GM12878 (cell line): ENCODE data around the gene SLC38A8. TPM values are rescaled to one million over a fixed set of nuclear protein-coding genes. Genes with fewer than 3 reads are reported as not detected.

ENCODE experiments used
- ATAC-seq: fragments of 200-7000 bp; cut with Tn5 transposase; 3 replicates; pipeline ENCODE4 v1.9.1; 2020; ENCODE audit warnings: mild to moderate bottlenecking, moderate library complexity
- BruUV-seq: library from RNA; stranded (reverse); fragments of 400-500 nt; replicated peaks from 2 replicates; lab custom pipeline; 2021; lab: Mats Ljungman, UMichigan
- CTCF ChIA-PET: fragments of 300-600 bp; sonication (Branson Sonifier 250); formaldehyde crosslinking; extraction: SDS; loops from one replicate; lab custom pipeline; 2021; ENCODE audit warnings: inconsistent platforms; lab: Yijun Ruan, JAX
- POLR2A ChIA-PET: fragments of 350-600 bp; formaldehyde crosslinking; extraction: SDS; loops from one replicate; lab custom pipeline; 2021; ENCODE audit warnings: inconsistent platforms; lab: Charles Lee
- RAD21 ChIA-PET: fragments of 300-600 bp; sonication (Branson Sonifier 250); formaldehyde crosslinking; loops from one replicate; lab custom pipeline; 2023; ENCODE audit warnings: antibody characterized with exemption; ENCODE audit not compliant: unreplicated experiment; lab: Charles Lee
- SMC1A ChIA-PET: fragments of 300-600 bp; sonication (Branson Sonifier 250); formaldehyde crosslinking; loops from one replicate; lab custom pipeline; 2023; ENCODE audit not compliant: unreplicated experiment, uncharacterized antibody; lab: Charles Lee
- DNase-seq: peaks from one replicate; pipeline ENCODE4 v3.0.0-alpha.2; 2011; ENCODE audit warnings: low read depth, low spot score
- FAIRE-seq: peaks from 3 replicates; lab custom pipeline; 2011; peaks lifted over from hg19 to GRCh38; lab: Jason Lieb, UNC
- H2AFZ ChIP-seq: 2 replicates; pipeline ENCODE4 v1.6.0; 2011; ENCODE audit warnings: low read depth, low read length, control low read depth; ENCODE audit not compliant: control insufficient read depth
- H3K27ac ChIP-seq: 2 replicates; pipeline ENCODE4 v1.5.1; 2011; ENCODE audit warnings: control low read depth; ENCODE audit not compliant: control insufficient read depth, insufficient read depth
- H3K27me3 ChIP-seq, 2 experiments: replicated peaks in 1 of 2; 2 replicates each; pipeline versions ENCODE4 v1.6.0 to v1.6.1; 2011; ENCODE audit warnings: low read length in 1 of 2; ENCODE audit not compliant: control insufficient read depth in 2 of 2, insufficient read depth in 2 of 2
- H3K36me3 ChIP-seq, 2 experiments: 2 replicates each; pipeline ENCODE4 v1.5.1; 2011; ENCODE audit warnings: low read length in 1 of 2; ENCODE audit not compliant: control insufficient read depth in 2 of 2, insufficient read depth in 2 of 2
- H3K4me1 ChIP-seq: 2 replicates; pipeline ENCODE4 v1.6.1; 2011; ENCODE audit warnings: mild to moderate bottlenecking, low read length, moderate library complexity, mixed read lengths; ENCODE audit not compliant: control insufficient read depth, insufficient read depth
- H3K4me2 ChIP-seq: 2 replicates; pipeline ENCODE4 v1.6.0; 2011; ENCODE audit warnings: control low read depth; ENCODE audit not compliant: control insufficient read depth, insufficient read depth
- H3K4me3 ChIP-seq: fragments of 200-600 bp; sonication (generic); 2 replicates; pipeline ENCODE4 v1.5.1; 2016
- H3K79me2 ChIP-seq: 2 replicates; pipeline ENCODE4 v1.6.0; 2011; ENCODE audit warnings: low read length; ENCODE audit not compliant: control insufficient read depth, insufficient read depth
- H3K9ac ChIP-seq: 2 replicates; pipeline ENCODE4 v1.8.0; 2011; ENCODE audit warnings: low read length, control low read depth, mixed read lengths; ENCODE audit not compliant: control insufficient read depth, insufficient read depth
- H3K9me3 ChIP-seq: replicated peaks from 3 replicates; pipeline ENCODE4 v1.5.1; 2011; ENCODE audit warnings: mild to moderate bottlenecking, low read length; ENCODE audit not compliant: control insufficient read depth, insufficient read depth
- H4K20me1 ChIP-seq: 2 replicates; pipeline ENCODE4 v1.6.0; 2011; ENCODE audit not compliant: control insufficient read depth, insufficient read depth
- ATF7 ChIP-seq: fragments of 450-650 bp; IDR thresholded peaks from 2 replicates; pipeline ENCODE4 v1.6.1; 2016; ENCODE audit warnings: low read depth, mild to moderate bottlenecking
- BRCA1 ChIP-seq: IDR thresholded peaks from 2 replicates; pipeline ENCODE4 v1.6.1; 2011; ENCODE audit warnings: low read depth, low read length, improper control_type of control experiment
- CREM ChIP-seq: IDR thresholded peaks from 2 replicates; pipeline ENCODE4 v1.6.1; 2014; ENCODE audit warnings: antibody characterized with exemption, low read depth
- MEF2A ChIP-seq: IDR thresholded peaks from 2 replicates; pipeline ENCODE4 v1.6.1; 2011; ENCODE audit warnings: low read depth, mild to moderate bottlenecking, low read length, moderate library complexity; ENCODE audit not compliant: insufficient read depth
- MYB ChIP-seq: fragments of 150-350 bp; IDR thresholded peaks from 2 replicates; pipeline ENCODE4 v1.6.1; 2014; ENCODE audit warnings: mild to moderate bottlenecking, low read depth, low read length, borderline replicate concordance
- NBN ChIP-seq: fragments of 450-650 bp; IDR thresholded peaks from 2 replicates; pipeline ENCODE4 v1.6.1; 2016
- PAX5 ChIP-seq: IDR thresholded peaks from 2 replicates; pipeline ENCODE4 v1.6.1; 2011; ENCODE audit warnings: low read depth, low read length, borderline replicate concordance
- RELA ChIP-seq: fragments of 450-650 bp; IDR thresholded peaks from 2 replicates; pipeline ENCODE4 v1.8.0; 2014; ENCODE audit warnings: borderline replicate concordance; ENCODE audit not compliant: partially characterized antibody
- SREBF1 ChIP-seq: IDR thresholded peaks from 2 replicates; pipeline ENCODE4 v1.6.1; 2012; ENCODE audit warnings: mild to moderate bottlenecking, low read length
- WGBS: methylation state at CpG from one replicate; pipeline ENCODE4 v1.1.6; 2016; ENCODE audit warnings: low lambda C conversion rate; ENCODE audit not compliant: insufficient replicate concordance, insufficient coverage; ENCODE audit errors: missing lambda C conversion rate; 5-methylcytosine and 5-hydroxymethylcytosine counted together
- in situ Hi-C: fragments of 300-500 bp; cut with MboI; formaldehyde crosslinking; loops from 9 replicates; pipeline ENCODE4 v1.14.3; 2018; ENCODE audit warnings: mixed read lengths
- intact Hi-C: fragments of 100-400 bp; cut with micrococcal nuclease; formaldehyde crosslinking; loops from one replicate; pipeline ENCODE4 v1.14.2; 2022; ENCODE audit not compliant: unreplicated experiment
- polyA plus RNA-seq, 11 experiments: library from polyadenylated mRNA; depleted of rRNA in 4 of 11; unstranded in 6 of 11; stranded (reverse) in 5 of 11; fragments of >200 nt; fragmentation: Nextera tagmentation in 4 of 11; fragmentation: Illumina TruSeq in 1 of 11; extraction: Ambion mirVana in 4 of 11; extraction: Trizol in 1 of 11; gene quantifications; 1 replicate in 1 of 11; 2 replicates in 10 of 11; pipeline versions ENCODE4 v1.2.1 to v1.2.3, GENCODE V29; 2011 to 2016; ENCODE audit warnings: inconsistent platforms in 2 of 11, missing spikeins in 2 of 11, low read depth in 1 of 11
- total RNA-seq, 4 experiments: library from RNA; depleted of rRNA in 3 of 4; stranded (reverse); fragments of >200 nt in 3 of 4; fragmentation: Illumina TruSeq in 1 of 4; extraction: Trizol in 1 of 4; gene quantifications; 2 replicates each; pipeline versions ENCODE4 v1.2.1 to v1.2.3, GENCODE V29; 2013 to 2021
- TF ChIP-seq, protein P1 (sequence below): IDR thresholded peaks from 2 replicates; pipeline ENCODE4 v1.6.1; 2012; ENCODE audit warnings: low read depth, low read length, improper control_type of control experiment
- TF ChIP-seq, protein P2 (sequence below): fragments of 450-650 bp; formaldehyde crosslinking; IDR thresholded peaks from 2 replicates; pipeline ENCODE4 v1.4.0; 2022; ENCODE audit warnings: mild to moderate bottlenecking, moderate library complexity

The SLC38A8 gene
- total and polyA plus RNA-seq, 10 of the 15 experiments (the other 5 are each of a cell fraction or from before 2014, with no cell fraction given): not detected

DNA sequence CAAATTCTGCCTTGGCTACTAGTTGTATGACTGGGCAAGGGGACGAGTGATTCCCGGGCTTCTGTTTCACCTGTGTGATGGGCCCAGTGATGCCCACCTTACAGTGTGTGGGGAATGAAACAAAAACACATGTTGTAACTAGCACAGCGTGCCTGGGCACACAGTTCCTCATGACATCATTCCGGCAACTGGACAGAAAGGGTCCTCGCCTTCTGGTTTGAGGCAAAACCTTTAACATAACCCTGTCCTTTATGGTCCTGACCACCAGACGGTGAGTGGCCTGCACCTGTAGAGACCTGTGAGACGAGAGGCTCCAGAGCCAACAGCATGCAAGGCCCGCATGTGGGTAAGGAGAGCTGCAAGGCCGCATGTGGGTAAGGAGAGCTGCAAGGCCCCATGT is 7.7 kb upstream of the SLC38A8 start:
- no peaks in the 10 kb centered on the region for H3K9me3 ChIP-seq
- in situ Hi-C loops (no loop called here), intact Hi-C loops (no loop called here)
- ATAC-seq (no peak), FAIRE-seq (no peak), DNase-seq (no peak)
- no peaks in the 10 kb centered on the region for H3K27me3 ChIP-seq
- no peak overlapping the region for H2AFZ ChIP-seq
- POLR2A ChIA-PET: no interaction called here
- H3K4me1 ChIP-seq: no peaks in the 10 kb centered on the region
- no peak overlapping the region for H3K27ac ChIP-seq
- H3K36me3 ChIP-seq: peaks cover 6 to 8% of the 10 kb centered on the region in 2 experiments; a peak in 3 of 4 replicates
- CTCF ChIA-PET: interaction anchor here (2.8 kb wide), 1 partner anchor 15 kb away, joined by 10 read pairs; no protein-coding TSS in a partner anchor
- H4K20me1 ChIP-seq: no peaks in the 10 kb centered on the region
- TF ChIP-seq, protein P1, sequence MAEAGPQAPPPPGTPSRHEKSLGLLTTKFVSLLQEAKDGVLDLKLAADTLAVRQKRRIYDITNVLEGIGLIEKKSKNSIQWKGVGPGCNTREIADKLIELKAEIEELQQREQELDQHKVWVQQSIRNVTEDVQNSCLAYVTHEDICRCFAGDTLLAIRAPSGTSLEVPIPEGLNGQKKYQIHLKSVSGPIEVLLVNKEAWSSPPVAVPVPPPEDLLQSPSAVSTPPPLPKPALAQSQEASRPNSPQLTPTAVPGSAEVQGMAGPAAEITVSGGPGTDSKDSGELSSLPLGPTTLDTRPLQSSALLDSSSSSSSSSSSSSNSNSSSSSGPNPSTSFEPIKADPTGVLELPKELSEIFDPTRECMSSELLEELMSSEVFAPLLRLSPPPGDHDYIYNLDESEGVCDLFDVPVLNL: no peak
- no peak for TF ChIP-seq MYB
- BruUV-seq: no TSS peak
- no peak overlapping the region for H3K9ac ChIP-seq
- WGBS: 91% methylated on average over 9 of the region's 9 CpGs
- RAD21 ChIA-PET: no interaction called here
- H3K79me2 ChIP-seq: no peaks in the 10 kb centered on the region
- SMC1A ChIA-PET: no interaction called here
- H3K4me2 ChIP-seq: no peak overlapping the region
- H3K4me3 ChIP-seq: no peak overlapping the region

DNA sequence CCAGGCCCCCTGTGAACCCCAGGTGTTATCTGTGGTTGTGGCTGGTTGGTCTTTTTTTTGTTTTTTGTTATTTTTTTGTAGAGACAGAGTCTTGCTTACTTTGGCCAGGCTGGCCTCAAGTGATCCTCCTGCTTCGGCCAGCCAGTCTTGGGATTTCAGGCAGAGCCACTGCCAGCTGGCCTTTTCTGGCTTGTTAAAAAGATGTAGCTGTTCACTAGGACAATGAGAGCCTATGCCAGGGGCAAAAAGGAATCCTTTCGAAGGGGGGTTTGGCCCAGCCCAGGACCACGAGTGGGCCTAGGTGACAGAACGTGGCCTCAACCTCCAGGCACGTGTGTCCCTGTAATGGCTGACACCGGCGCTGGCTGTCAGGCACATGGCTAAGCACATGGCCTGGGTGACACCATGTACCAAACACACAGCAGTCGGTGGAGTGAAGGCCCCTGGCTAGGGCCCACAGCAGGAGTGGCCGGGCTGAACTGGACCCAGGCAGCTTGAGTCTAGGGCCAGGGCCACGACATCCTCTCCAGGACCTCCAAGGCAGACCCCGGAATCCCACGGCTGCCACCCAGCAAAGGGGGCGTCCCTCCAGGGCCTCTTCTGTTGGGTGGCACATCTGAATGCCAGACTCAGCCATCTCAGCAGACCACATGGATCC is 6.9 kb upstream of the SLC38A8 start:
- POLR2A ChIA-PET: no interaction called here
- BruUV-seq: no TSS peak
- intact Hi-C loops: no loop called here
- TF ChIP-seq RELA (no peak), SREBF1 (no peak), NBN (no peak), CREM (no peak), MEF2A (no peak), ATF7 (no peak), BRCA1 (no peak), PAX5 (no peak)
- TF ChIP-seq, protein P2, sequence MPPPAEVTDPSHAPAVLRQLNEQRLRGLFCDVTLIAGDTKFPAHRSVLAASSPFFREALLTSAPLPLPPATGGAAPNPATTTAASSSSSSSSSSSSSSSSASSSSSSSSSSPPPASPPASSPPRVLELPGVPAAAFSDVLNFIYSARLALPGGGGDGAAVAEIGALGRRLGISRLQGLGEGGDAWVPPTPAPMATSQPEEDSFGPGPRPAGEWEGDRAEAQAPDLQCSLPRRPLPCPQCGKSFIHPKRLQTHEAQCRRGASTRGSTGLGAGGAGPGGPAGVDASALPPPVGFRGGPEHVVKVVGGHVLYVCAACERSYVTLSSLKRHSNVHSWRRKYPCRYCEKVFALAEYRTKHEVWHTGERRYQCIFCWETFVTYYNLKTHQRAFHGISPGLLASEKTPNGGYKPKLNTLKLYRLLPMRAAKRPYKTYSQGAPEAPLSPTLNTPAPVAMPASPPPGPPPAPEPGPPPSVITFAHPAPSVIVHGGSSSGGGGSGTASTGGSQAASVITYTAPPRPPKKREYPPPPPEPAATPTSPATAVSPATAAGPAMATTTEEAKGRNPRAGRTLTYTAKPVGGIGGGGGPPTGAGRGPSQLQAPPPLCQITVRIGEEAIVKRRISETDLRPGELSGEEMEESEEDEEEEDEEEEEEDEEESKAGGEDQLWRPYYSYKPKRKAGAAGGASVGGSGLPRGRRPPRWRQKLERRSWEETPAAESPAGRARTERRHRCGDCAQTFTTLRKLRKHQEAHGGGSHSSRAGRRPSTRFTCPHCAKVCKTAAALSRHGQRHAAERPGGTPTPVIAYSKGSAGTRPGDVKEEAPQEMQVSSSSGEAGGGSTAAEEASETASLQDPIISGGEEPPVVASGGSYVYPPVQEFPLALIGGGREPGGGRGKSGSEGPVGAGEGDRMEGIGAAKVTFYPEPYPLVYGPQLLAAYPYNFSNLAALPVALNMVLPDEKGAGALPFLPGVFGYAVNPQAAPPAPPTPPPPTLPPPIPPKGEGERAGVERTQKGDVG (CRISPR knock-in tag): no peak
- TF ChIP-seq, protein P1: no peak

More for the DNA sequence above, 6.9 kb upstream of the SLC38A8 start:
- RAD21 ChIA-PET: no interaction called here
- Histone ChIP-seq H3K36me3 (peaks cover 3 to 6% of the 10 kb centered on the region in 2 experiments; a peak in 3 of 4 replicates), H3K27ac (no peak overlapping the region), H3K4me3 (no peak overlapping the region), H3K4me1 (no peaks in the 10 kb centered on the region), H3K9me3 (no peaks in the 10 kb centered on the region), H4K20me1 (no peaks in the 10 kb centered on the region), H3K27me3 (no peaks in the 10 kb centered on the region), H3K4me2 (no peak overlapping the region), H3K79me2 (no peaks in the 10 kb centered on the region), H3K9ac (no peak overlapping the region), H2AFZ (no peak overlapping the region)
- DNase-seq (no peak), ATAC-seq (no peak), FAIRE-seq (no peak)
- SMC1A ChIA-PET: no interaction called here
- CTCF ChIA-PET: interaction anchor here (2.8 kb wide), 1 partner anchor 16 kb away, joined by 10 read pairs; no protein-coding TSS in a partner anchor
- in situ Hi-C loops: no loop called here
- 96% methylated on average over 13 of the region's 13 CpGs for WGBS
